Renal cortex interstitium (tissue), 15 donors: ENCODE data around the gene FUZ. TPM values are rescaled to one million over a fixed set of nuclear protein-coding genes. Genes with fewer than 3 reads are reported as not detected.

ENCODE experiments used
- DNase-seq, 11 donors: peaks; one replicate each; pipeline ENCODE4 v3.0.0-alpha.2; 2013; ENCODE audit warnings: low read depth in 9 of 11, low spot score in 4 of 11; ENCODE audit errors: extremely low read depth in 1 of 11
- long read RNA-seq, 16 experiments: transcript quantifications; one replicate each; lab custom pipeline, GENCODE V29; 2026
- polyA plus RNA-seq, 3 donors: library from polyadenylated mRNA; unstranded; fragments of 120-200 nt; gene quantifications; one replicate each; pipeline ENCODE4 v1.2.1, GENCODE V29; 2013; ENCODE audit not compliant: insufficient read length in 3 of 3

FUZ gene, protein sequence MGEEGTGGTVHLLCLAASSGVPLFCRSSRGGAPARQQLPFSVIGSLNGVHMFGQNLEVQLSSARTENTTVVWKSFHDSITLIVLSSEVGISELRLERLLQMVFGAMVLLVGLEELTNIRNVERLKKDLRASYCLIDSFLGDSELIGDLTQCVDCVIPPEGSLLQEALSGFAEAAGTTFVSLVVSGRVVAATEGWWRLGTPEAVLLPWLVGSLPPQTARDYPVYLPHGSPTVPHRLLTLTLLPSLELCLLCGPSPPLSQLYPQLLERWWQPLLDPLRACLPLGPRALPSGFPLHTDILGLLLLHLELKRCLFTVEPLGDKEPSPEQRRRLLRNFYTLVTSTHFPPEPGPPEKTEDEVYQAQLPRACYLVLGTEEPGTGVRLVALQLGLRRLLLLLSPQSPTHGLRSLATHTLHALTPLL
- 10 to 100 TPM; 35.6 to 42.1 (median 38.4) TPM for polyA plus RNA-seq
- long read RNA-seq, donor 1, transcript FUZ-201 (11 exons, 1,675 nt) = major isoform, 5 of 43 reads
- long read RNA-seq, donor 1, partial matches to known transcripts = 23 of 43 reads
- long read RNA-seq, donor 1, other reads (novel, unspliced or antisense) = 7 of 43 reads
- long read RNA-seq, donor 2, partial matches to known transcripts = 0 of 3 reads
- long read RNA-seq, donor 2, other reads (novel, unspliced or antisense) = 0 of 3 reads
- long read RNA-seq, donor 3, transcript FUZ-201 (11 exons, 1,675 nt) = major isoform, 14 of 17 reads
- long read RNA-seq, donor 3, partial matches to known transcripts = 0 of 17 reads
- long read RNA-seq, donor 3, other reads (novel, unspliced or antisense) = 0 of 17 reads
- long read RNA-seq, donor 4, partial matches to known transcripts = 0 of 4 reads
- long read RNA-seq, donor 4, other reads (novel, unspliced or antisense) = 0 of 4 reads
- long read RNA-seq, donor 5, transcript FUZ-201 (11 exons, 1,675 nt) = major isoform, 9 of 14 reads
- long read RNA-seq, donor 5, partial matches to known transcripts = 0 of 14 reads
- long read RNA-seq, donor 5, other reads (novel, unspliced or antisense) = 0 of 14 reads
- long read RNA-seq, donor 6, transcript FUZ-201 (11 exons, 1,675 nt) = major isoform, 6 of 9 reads
- long read RNA-seq, donor 6, partial matches to known transcripts = 0 of 9 reads
- long read RNA-seq, donor 6, other reads (novel, unspliced or antisense) = 0 of 9 reads
- long read RNA-seq, donor 7, partial matches to known transcripts = 37 of 54 reads
- long read RNA-seq, donor 7, other reads (novel, unspliced or antisense) = 9 of 54 reads
- long read RNA-seq, donor 8, transcript FUZ-202 (11 exons, 1,632 nt) = minor isoform, 5 of 15 reads
- long read RNA-seq, donor 8, transcript FUZ-201 (11 exons, 1,675 nt) = major isoform, 10 of 15 reads
- long read RNA-seq, donor 8, partial matches to known transcripts = 0 of 15 reads
- long read RNA-seq, donor 8, other reads (novel, unspliced or antisense) = 0 of 15 reads
- long read RNA-seq, donor 9, partial matches to known transcripts = 0 of 7 reads
- long read RNA-seq, donor 9, other reads (novel, unspliced or antisense) = 0 of 7 reads
- long read RNA-seq, donor 10, transcript FUZ-201 (11 exons, 1,675 nt) = major isoform, 6 of 63 reads
- long read RNA-seq, donor 10, partial matches to known transcripts = 51 of 63 reads
- long read RNA-seq, donor 10, other reads (novel, unspliced or antisense) = 5 of 63 reads
- long read RNA-seq, donor 11, partial matches to known transcripts = 39 of 43 reads
- long read RNA-seq, donor 11, other reads (novel, unspliced or antisense) = 0 of 43 reads
- long read RNA-seq, donor 12, partial matches to known transcripts = 49 of 51 reads
- long read RNA-seq, donor 12, other reads (novel, unspliced or antisense) = 0 of 51 reads
- long read RNA-seq, donor 13, transcript FUZ-201 (11 exons, 1,675 nt) = major isoform, 17 of 48 reads
- long read RNA-seq, donor 13, partial matches to known transcripts = 31 of 48 reads
- long read RNA-seq, donor 13, other reads (novel, unspliced or antisense) = 0 of 48 reads
- long read RNA-seq, donor 14, partial matches to known transcripts = 13 of 17 reads
- long read RNA-seq, donor 14, other reads (novel, unspliced or antisense) = 0 of 17 reads
- long read RNA-seq, donor 15, partial matches to known transcripts = 0 of 5 reads
- long read RNA-seq, donor 15, other reads (novel, unspliced or antisense) = 0 of 5 reads
- long read RNA-seq, donor 16, transcript FUZ-201 (11 exons, 1,675 nt) = major isoform, 13 of 160 reads
- long read RNA-seq, donor 16, partial matches to known transcripts = 133 of 160 reads
- long read RNA-seq, donor 16, other reads (novel, unspliced or antisense) = 10 of 160 reads

DNA sequence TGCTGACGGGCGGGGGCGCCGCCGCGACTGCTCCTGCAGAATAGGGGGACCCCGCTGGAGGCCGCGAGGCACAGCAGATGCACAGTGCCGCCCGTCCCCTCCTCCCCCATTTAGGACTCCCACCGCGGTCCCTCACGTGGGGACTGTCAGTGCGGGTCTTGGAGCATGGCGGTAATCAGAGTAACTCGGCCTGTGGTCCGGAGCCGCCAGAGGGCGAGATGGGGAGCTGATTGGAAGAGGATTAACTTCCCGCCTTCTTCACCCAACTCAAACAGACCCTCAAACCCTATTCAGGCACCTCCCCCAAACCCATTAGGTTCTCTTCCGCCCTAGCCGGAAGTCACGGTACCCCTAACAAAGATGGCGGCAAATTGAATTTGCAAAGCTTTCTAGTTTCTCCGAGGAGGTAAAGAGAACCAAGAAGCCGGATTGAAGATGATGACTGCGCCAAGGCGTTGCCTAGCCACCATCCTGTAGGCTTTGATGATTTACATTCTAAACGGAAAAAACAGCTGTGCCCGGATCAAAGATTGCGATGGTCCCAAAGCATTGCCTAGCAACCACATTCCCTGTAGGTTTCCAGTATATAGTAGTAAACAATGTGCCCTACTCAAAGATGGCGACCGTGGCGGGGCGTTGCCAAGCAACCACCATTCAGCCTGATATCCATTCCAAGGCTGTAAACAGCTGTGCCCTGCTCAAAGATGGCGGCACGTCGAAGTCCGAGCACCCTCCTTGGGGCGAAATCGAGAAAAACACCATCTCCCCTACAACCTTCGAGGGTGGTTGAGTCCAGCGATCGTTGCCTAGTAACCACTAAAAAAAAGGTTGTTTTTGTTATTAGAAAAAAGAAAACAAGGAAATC is at the start of gene FUZ:
TSS of gene FUZ (minus strand) at position 296 of the 865 bp plus-strand sequence. CDS start at position 110, 186 bp downstream.
- DNase-seq = peak; percentile 93 to 99 (median 98)

DNA sequence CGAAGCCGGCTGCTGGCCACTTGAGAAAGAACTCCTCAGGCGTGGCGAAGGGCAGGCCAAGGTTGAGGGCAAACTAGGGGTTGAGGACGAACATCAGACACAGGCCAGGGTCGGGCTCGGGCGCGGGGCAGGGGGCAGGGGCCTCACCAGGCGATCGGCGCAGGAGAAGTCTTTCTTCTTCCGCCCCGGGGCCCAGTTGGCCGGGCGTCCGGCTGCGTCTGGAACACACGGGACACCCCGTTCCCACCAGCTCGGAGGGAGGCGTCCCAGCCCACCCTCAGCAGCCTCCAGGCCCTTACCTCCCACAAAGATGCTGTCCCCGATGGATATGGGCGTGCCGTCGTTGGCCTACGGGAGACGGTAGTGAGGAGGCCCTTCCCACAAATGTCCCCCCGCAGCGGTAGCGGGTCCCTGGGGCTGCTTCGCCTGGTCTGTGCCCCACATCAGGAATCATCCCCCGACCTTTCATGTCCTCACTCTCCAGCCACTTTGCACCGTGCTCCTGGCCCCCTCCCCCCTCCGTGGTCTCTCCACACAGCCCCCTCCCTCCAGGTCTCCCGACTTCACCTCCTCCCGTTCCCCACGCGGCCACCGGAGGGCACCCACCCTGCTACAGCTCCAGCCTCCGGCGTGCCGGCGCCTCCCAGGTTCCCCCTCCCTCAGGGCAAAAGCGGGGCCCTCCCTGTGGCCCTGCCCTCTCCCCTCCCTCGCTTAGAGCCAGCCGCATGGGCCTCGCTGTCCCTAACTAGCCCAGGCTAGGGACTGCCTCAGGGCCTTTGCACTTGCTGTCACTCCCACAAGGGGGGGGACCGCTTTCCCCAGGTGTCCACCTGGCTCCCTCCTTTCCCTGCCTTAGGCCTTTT is 49.5 kb upstream of the FUZ start:
- no peak for DNase-seq

DNA sequence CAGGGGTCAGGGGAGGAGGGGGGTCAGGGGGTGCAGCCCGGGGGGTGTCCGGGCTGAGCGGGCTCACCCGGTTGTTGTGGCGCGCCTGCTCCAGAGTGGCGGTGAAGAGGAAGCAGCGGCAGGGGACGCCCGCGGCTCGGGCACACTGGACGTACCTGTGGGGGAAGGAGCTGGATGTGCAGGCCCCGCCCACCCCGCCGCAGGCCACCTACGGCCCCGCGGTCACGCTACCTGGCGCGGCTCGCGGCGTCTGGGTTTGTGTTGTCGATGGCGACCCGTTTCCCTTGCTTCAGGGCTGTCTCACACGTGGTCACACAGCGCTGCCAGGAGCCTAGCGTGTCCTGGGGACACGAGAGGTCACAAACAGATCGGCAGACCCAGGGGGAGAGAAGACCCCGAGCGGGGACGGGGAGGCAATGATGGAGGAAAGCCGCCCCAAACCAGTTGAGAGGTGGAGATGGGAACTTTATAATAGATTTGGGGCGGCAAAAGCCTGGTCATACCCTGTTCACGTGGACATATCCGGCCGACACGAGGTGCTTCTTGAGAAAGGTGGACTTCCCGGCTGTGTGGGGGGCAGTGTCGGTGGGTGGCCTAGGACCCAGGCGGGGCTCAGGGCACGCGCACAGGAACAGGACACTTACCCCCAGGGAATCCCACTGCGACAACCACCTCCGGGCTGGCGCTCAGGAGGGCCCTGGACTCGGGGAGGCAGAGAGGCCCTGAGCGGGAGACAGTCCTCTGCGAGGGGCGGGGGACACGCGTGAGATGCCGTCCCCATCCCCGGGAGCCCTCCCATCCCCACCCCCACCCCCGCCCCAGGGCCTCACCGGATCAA is 48.7 kb upstream of the FUZ start:
- DNase-seq = no peak

DNA sequence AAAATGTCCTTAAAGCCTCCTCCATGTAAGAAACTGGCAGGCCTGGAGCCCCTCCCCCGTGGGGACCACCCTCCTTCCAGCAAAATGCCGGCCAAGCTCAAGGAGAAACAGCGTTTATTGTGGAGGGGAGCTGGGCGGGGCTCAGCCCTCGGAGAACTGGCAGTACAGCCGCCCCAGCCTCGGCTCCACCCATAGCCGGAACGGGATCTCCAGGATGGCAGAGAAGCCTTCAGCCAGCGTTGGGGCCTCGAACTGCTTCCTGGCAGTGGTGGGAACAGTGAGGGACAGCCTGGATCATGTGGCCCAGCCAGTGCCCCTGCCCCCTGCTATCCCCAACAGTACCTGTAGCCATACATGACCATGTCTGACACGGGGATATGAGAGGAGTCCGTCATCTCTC is 48.0 kb upstream of the FUZ start:
- no peak for DNase-seq

DNA sequence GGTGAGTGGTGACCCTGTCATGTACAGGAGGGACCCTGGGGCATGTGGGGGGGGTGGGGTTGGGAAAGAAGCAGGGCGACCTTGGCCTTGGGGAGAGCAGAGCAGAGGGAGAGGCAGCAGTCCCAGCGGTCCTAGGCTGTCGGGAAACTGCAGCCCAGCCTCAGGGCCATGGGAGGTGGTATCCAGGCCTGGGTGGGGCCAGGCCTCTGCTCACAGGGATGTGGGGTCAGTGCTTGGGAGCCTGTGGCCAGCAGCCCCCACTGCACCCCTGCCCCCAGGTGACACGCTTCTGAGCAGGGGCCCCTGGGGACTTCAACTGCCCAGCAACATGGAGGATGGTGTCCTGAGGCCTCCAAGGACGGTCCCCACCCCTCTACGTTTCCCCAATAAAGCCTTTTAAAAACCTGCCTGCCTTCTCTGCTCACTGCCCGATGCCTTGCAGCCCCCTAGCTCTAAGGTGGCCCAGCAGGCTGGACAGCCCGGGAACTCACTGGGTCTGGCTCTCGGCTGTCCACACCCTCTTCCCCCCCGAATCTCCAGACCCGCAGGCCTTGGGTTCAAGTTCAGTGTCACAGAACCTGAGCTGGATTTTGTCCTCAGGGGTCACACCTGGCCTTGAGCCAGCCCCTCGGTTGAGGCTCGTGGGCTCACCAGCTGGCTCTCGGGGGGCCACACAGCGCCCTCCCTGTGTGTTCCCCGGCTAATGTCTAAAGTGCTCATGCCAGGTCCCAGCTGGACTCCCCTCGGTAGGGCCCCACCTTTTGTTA is 47.4 kb upstream of the FUZ start:
- no peak for DNase-seq

DNA sequence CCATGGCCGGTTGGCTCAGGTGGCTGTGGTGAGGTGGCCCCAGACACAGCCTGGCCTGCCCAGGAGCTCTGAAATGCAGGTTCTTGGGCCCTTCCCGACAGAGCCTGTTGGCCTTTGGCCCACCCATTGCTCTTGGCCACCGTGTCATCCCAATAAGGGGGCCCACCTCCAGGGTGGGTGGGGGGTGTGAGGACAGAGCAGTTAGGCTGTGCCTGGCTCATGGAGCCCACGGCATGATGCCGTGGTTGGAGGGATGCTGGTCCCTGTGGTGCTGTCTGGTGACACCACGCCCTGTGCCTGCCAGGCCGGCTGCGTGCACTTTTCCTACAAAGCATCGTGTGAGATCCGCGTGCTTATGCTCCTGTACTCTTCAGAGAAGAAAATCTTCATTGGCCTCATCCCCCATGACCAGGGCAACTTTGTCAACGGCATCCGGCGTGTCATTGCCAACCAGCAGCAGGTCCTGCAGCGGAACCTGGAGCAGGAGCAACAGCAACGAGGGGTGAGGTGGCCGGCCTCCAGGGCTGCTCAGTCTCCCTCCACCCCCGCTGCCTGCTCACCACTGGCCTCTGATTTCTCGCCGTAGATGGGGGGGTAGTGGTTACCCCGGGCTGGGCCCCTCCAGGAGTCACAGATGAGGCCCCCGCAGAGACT is 46.7 kb upstream of the FUZ start:
- no peak for DNase-seq

DNA sequence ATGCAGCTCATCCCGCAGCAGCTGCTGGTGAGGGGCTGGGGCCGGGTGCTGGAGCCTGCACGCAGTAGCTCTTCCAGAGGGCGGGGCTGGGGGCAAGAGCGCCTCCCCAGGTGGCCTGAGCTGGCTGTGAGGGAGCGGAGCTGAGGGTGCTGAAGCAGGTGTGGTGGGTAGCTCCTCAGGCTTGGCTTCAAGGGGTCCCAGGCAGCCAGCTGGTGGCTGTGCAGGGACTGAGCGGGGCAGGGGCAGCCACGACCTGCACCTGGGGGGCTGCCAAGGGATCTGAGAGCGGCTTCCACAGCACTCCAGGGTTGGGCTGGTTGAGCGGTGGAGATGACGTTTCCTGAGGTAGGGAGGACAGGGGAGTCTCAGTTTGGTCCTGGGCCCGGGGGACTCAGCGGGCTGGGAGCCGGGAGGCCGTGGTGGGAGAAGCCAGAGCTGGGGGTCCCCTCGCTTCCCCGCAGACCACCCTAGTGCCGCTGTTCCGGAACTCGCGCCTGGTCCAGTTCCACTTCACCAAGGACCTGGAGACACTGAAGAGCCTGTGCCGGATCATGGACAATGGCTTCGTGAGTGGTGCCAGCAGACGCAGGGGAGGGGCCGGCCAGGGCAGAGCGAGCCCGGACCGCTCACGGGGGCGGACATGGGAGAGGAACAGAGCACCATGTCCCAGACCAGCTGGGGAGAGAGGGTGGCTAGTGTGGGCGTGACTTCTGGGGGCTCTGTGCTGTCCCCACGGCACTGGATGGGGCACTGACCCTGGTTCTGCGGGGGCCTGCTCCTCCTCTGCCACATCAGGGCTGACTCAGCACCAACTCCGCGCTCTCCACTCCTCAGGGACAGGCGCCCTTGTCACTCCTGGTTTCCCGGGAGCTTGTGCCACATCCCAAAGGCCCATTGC is 45.2 kb upstream of the FUZ start:
- DNase-seq = no peak

DNA sequence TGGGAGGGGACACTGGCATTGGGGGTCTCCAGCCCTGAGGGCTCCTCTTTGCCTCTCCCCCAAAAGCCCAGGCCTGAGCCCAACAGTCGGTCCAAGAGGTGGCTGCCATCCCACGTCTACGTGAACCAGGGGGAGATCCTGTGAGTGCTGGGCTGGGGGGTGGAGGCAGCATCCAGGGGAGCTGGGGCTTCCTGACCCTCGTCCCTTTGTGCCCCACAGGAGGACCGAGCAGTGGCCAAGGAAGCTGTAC is 44.7 kb upstream of the FUZ start:
- DNase-seq = no peak

DNA sequence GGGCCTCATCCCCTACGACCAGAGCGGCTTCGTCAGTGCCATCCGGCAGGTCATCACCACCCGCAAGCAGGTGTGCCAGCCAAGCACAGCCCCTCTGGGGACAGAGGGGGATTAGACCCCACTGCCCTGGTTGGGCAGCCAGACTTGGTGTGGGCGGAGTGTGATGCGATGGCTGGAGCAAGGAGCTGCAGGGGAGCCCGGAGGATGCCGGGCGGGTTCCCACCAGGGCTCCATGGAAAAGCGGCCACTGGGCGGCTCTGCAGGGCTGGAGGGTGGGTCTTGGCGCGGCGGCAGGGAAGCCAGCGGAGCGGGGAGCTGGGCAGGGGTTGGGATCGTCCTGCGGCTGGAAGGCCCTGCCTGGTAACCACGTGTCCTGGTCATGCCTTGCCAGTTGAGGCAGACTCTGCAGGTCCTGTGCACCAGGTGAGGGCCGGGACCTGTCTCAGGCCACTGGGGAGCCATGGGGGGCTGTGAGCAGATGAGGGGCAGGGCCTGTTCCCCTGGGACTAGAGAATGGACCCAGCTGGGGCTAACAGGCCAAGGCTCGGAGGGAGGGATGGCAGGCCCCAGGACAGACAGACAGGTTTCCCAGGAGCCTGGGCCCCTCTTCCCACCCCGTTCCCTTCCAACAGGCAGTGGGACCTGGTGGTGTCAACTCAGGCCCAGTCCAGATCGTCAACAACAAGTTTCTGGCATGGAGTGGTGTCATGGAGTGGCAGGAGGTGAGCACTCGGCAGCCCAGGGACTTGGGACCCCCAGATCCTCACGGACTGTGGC is 44.2 kb upstream of the FUZ start:
- DNase-seq = no peak

DNA sequence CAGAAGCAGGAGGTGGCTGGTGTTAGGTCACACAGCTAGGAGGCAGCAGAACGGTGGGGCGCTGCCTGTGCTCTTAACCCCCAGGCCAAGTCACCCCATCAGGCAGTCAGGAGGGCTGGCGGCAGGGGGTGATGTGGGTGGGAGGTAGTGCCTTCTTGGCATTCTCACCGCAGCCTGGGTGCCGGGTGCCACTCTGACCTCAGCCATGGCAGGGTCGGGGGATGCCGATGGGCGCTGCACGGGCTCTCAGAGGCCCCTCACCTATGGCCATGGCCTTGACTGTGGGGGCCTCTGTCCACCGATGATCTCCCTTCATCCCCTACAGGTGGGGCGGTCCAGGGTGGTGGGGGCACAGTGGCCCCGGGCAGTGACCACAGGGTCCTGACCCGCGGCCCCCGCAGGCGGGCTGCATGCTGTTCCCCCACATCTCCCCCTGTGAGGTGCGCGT is 43.5 kb upstream of the FUZ start:
- DNase-seq = no peak

DNA sequence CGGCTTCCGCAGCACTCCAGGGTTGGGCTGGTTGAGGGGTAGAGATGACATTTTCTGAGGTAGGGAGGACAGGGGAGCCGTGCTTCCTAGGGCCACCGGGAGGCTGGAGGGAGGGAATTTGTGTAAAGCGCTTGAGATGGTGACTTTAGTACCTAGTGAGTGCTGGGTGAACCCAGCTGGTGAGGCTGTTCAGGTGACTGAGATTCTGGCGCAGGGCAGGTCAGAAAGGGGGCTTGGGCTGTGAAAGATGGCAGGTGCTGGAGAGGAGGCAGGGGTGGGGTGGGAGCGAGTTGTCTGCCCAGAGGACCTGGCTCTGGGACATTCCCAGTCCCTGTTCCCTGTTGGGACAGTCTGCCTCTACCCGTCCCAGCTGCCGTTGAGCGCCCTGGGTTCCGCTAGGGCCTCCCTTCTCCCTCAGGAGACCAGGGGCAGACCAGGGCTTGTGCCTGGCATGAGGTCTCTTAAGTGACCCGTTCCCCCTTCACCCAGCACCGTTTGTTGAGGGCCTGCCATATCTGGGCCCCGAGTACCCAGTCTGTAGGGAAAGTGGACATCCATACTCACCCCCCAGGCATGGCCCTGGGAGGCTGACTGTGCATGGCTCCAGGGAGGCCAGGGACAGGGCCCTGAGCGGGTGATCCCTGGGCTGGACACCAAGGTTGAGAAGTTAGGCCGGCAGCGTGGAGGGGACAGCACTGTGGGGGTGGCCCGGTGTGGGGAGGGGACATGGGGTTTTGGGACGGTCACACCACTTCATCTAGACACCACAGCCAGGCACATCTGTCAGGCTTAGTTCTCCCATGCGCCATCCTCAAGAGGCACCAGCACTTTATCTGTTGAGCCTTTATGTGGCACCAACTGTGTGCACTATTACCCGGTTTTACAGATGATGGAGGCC is 42.8 kb upstream of the FUZ start:
- no peak for DNase-seq
